HCT116 (cell line): ENCODE results near the gene KLRG1. TPM values are rescaled to one million over a fixed set of nuclear protein-coding genes. Genes with fewer than 3 reads are reported as not detected.

Source experiments
- ATAC-seq: fragments of 200-7000 bp; cut with Tn5 transposase; 2 replicates; pipeline ENCODE4 v1.9.1; 2020; ENCODE audit warnings: mild to moderate bottlenecking, moderate library complexity
- BruUV-seq: library from RNA; stranded (reverse); fragments of 400-500 nt; replicated peaks from 2 replicates; lab custom pipeline; 2021; lab: Mats Ljungman, UMichigan
- CTCF ChIA-PET: fragments of 300-600 bp; sonication (Branson Sonifier 250); formaldehyde crosslinking; loops from one replicate; lab custom pipeline; 2021; ENCODE audit warnings: antibody characterized with exemption; lab: Charles Lee
- POLR2A ChIA-PET: fragments of 300-600, 350-600 bp; sonication (Branson Sonifier 250); formaldehyde crosslinking; loops from one replicate; lab custom pipeline; 2021; ENCODE audit warnings: antibody characterized with exemption; lab: Charles Lee
- RAD21 ChIA-PET, 2 experiments: fragments of 300-600 bp; sonication (Branson Sonifier 250); formaldehyde crosslinking; loops; one replicate each; lab custom pipeline; 2023; ENCODE audit warnings: low total read pairs in 2 of 2; ENCODE audit not compliant: uncharacterized antibody in 2 of 2, unreplicated experiment in 2 of 2, low non-redundant PET in 1 of 2; lab: Charles Lee
- DNase-seq: peaks from one replicate; pipeline ENCODE4 v3.0.0-alpha.2; 2010; ENCODE audit warnings: low read depth, low spot score
- H2AFZ ChIP-seq: fragments of 200-600 bp; shearing (Covaris generic), sonication (generic); 2 replicates; pipeline ENCODE4 v1.6.1; 2017; ENCODE audit warnings: low read depth, mixed run types, mixed read lengths, antibody characterized with exemption, low read length; ENCODE audit not compliant: poor library complexity, severe bottlenecking
- H3K27ac ChIP-seq: 2 replicates; pipeline ENCODE4 v1.5.1; 2012; ENCODE audit warnings: low read depth, low read length
- H3K27me3 ChIP-seq: fragments of 200-600 bp; sonication (generic); 2 replicates; pipeline ENCODE4 v1.6.1; 2016; ENCODE audit warnings: mixed run types, low read length, mixed read lengths; ENCODE audit not compliant: insufficient read depth
- H3K36me3 ChIP-seq, 2 experiments: fragments of 200-500 bp in 1 of 2; fragments of 200-600 bp in 1 of 2; sonication (Bioruptor generic) in 1 of 2; sonication (generic) in 1 of 2; 2 replicates each; pipeline versions ENCODE4 v1.5.1 to v1.6.1; 2014 to 2016; ENCODE audit warnings: low read length in 2 of 2, inconsistent platforms in 1 of 2, mixed read lengths in 1 of 2, mixed run types in 1 of 2; ENCODE audit not compliant: insufficient read depth in 2 of 2, control insufficient read depth in 1 of 2
- H3K4me1 ChIP-seq, 2 experiments: fragments of 200-600 bp in 1 of 2; sonication (generic) in 1 of 2; 2 replicates each; pipeline versions ENCODE4 v1.5.1 to v1.6.1; 2012 to 2017; ENCODE audit warnings: low read length in 2 of 2, inconsistent platforms in 1 of 2, mild to moderate bottlenecking in 1 of 2, mixed read lengths in 1 of 2, mixed run types in 1 of 2, moderate library complexity in 1 of 2; ENCODE audit not compliant: insufficient read depth in 2 of 2, control insufficient read depth in 1 of 2
- H3K4me2 ChIP-seq: fragments of 200-600 bp; sonication (generic); 2 replicates; pipeline ENCODE4 v1.6.1; 2017; ENCODE audit warnings: mixed run types, low read length, mixed read lengths
- H3K4me3 ChIP-seq, 2 experiments: fragments of 200-600 bp in 1 of 2; sonication (generic) in 1 of 2; replicated peaks in 1 of 2; 2 replicates each; pipeline ENCODE4 v1.5.1; 2011 to 2016; ENCODE audit warnings: low read length in 2 of 2, control low read depth in 1 of 2, low read depth in 1 of 2, mild to moderate bottlenecking in 1 of 2, mixed read lengths in 1 of 2, mixed run types in 1 of 2
- H3K79me2 ChIP-seq: fragments of 200-600 bp; sonication (generic); 2 replicates; pipeline ENCODE4 v1.6.1; 2017; ENCODE audit warnings: mild to moderate bottlenecking, mixed run types, low read length, moderate library complexity, mixed read lengths; ENCODE audit not compliant: insufficient read depth
- H3K9ac ChIP-seq: fragments of 200-600 bp; sonication (generic); 2 replicates; pipeline ENCODE4 v1.6.1; 2016; ENCODE audit warnings: low read length, mixed read lengths
- H3K9me2 ChIP-seq: fragments of 200-600 bp; sonication (generic), shearing (Covaris generic); 2 replicates; pipeline ENCODE4 v1.6.1; 2017; ENCODE audit warnings: mixed run types, mild to moderate bottlenecking, moderate library complexity; ENCODE audit not compliant: insufficient read depth
- H3K9me3 ChIP-seq, 2 experiments: fragments of 200-500 bp in 1 of 2; fragments of 200-600 bp in 1 of 2; sonication (Bioruptor generic) in 1 of 2; sonication (generic) in 1 of 2; 2 replicates each; pipeline ENCODE4 v1.6.1; 2014 to 2017; ENCODE audit warnings: low read length in 2 of 2, mixed read lengths in 2 of 2, inconsistent platforms in 1 of 2, low read depth in 1 of 2, mild to moderate bottlenecking in 1 of 2, mixed run types in 1 of 2, moderate library complexity in 1 of 2; ENCODE audit not compliant: control insufficient read depth in 1 of 2, insufficient read depth in 1 of 2
- H4K20me1 ChIP-seq: fragments of 200-600 bp; sonication (generic), shearing (Covaris generic); 2 replicates; pipeline ENCODE4 v1.6.1; 2017; ENCODE audit warnings: mixed run types, mild to moderate bottlenecking, moderate library complexity; ENCODE audit not compliant: insufficient read depth
- CEBPB ChIP-seq: IDR thresholded peaks from 2 replicates; pipeline ENCODE4 v1.6.1; 2012; ENCODE audit warnings: low read depth
- EGR1 ChIP-seq: IDR thresholded peaks from 2 replicates; pipeline ENCODE4 v1.6.1; 2012; ENCODE audit warnings: low read depth
- ELF1 ChIP-seq: IDR thresholded peaks from 2 replicates; pipeline ENCODE4 v1.6.1; 2012; ENCODE audit warnings: low read depth, borderline replicate concordance
- EZH2 ChIP-seq: fragments of 200-600 bp; sonication (generic); IDR thresholded peaks from 2 replicates; pipeline ENCODE4 v1.6.1; 2017; ENCODE audit warnings: antibody characterized with exemption, mixed run types
- EZH2phosphoT487 ChIP-seq: fragments of 200-600 bp; IDR thresholded peaks from 2 replicates; pipeline ENCODE4 v1.6.1; 2018; ENCODE audit warnings: antibody characterized with exemption, borderline replicate concordance
- JUND ChIP-seq: IDR thresholded peaks from 2 replicates; pipeline ENCODE4 v1.6.1; 2012
- POLR2A ChIP-seq: IDR thresholded peaks from 2 replicates; pipeline ENCODE4 v1.7.0; 2011; ENCODE audit warnings: borderline replicate concordance; ENCODE audit not compliant: insufficient read depth, insufficient read length; ENCODE audit errors: extremely low read depth
- SIN3A ChIP-seq: IDR thresholded peaks from 2 replicates; pipeline ENCODE4 v1.6.1; 2012; ENCODE audit warnings: low read depth
- SP1 ChIP-seq: IDR thresholded peaks from 2 replicates; pipeline ENCODE4 v1.6.1; 2012; ENCODE audit warnings: low read depth
- SRF ChIP-seq: IDR thresholded peaks from 2 replicates; pipeline ENCODE4 v1.6.1; 2012; ENCODE audit warnings: low read depth
- YY1 ChIP-seq: IDR thresholded peaks from 2 replicates; pipeline ENCODE4 v1.6.1; 2011; ENCODE audit warnings: low read length, low read depth, moderate library complexity, mild to moderate bottlenecking; ENCODE audit not compliant: insufficient replicate concordance; ENCODE audit errors: extremely low read depth
- ZFX ChIP-seq: fragments of 450-650 bp; IDR thresholded peaks from 2 replicates; pipeline ENCODE4 v1.6.1; 2017
- ZNF274 ChIP-seq: fragments of 200-500 bp; sonication (Bioruptor generic); IDR thresholded peaks from 2 replicates; pipeline ENCODE4 v1.6.1; 2014; ENCODE audit warnings: mild to moderate bottlenecking, low read depth, low read length, inconsistent platforms
- intact Hi-C: fragments of 100-400 bp; cut with micrococcal nuclease; formaldehyde crosslinking; loops from 2 replicates; pipeline ENCODE4 v1.10.0; 2022
- total RNA-seq: library from RNA; stranded (reverse); gene quantifications from one replicate; pipeline ENCODE4 v1.2.1, GENCODE V29; 2021; ENCODE audit not compliant: unreplicated experiment
- TF ChIP-seq, protein P1 (sequence below): IDR thresholded peaks from 2 replicates; pipeline ENCODE4 v1.6.1; 2011; ENCODE audit warnings: mild to moderate bottlenecking, low read length, moderate library complexity; ENCODE audit not compliant: insufficient replicate concordance; ENCODE audit errors: extremely low read depth
- TF ChIP-seq, protein P2 (sequence below): IDR thresholded peaks from 2 replicates; pipeline ENCODE4 v1.6.1; 2012
- TF ChIP-seq, protein P3 (sequence below), 3 experiments: fragments of 200-600 bp in 1 of 3; sonication (generic) in 1 of 3; IDR thresholded peaks in 2 of 3; conservative IDR thresholded peaks in 1 of 3; 2 replicates each; pipeline ENCODE4 v1.5.1; 2012 to 2017; ENCODE audit warnings: low read depth in 2 of 3, low read length in 2 of 3, antibody characterized with exemption in 1 of 3, borderline replicate concordance in 1 of 3, control low read depth in 1 of 3, mild to moderate bottlenecking in 1 of 3, mixed read lengths in 1 of 3, mixed run types in 1 of 3, moderate library complexity in 1 of 3; ENCODE audit not compliant: insufficient read depth in 1 of 3
- TF ChIP-seq, protein P4 (sequence below): IDR thresholded peaks from 2 replicates; pipeline ENCODE4 v1.6.1; 2012

KLRG1 gene
- total RNA-seq, 1 experiment from 2014 or later: 1.5 TPM

DNA sequence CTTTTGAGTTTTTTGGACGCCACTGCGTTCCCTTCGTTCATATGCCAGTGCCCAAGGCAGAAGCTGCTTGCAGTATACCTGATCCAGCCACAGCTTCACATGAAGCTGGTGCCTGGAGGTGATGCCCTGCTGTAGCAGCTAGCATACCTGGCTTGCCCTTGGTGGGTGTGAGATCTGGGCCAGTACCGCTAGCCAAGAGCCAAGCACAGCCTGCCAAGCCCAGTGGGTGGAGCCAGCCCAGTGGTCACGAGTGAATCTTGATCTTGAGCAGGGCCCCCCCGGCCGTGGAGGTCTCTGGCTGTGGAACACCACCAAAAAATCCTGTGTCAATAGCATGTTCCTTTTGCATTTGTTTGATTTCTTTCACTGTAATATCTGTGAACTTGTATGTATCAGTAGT lies 32.6 kb upstream of the KLRG1 start:
- Histone ChIP-seq H3K36me3 (0 out of 4 replicates have a peak, but pooled peaks cover 0 to 4% of the 10 kb centered on the region in 2 experiments), H3K9me2 (no peaks in the 10 kb centered on the region), H2AFZ (no peak overlapping the region), H3K79me2 (no peaks in the 10 kb centered on the region), H3K9me3 (peaks cover 3 to 5% of the 10 kb centered on the region in 2 experiments; a peak in 2 of 4 replicates), H3K4me1 (no peaks in the 10 kb centered on the region), H4K20me1 (no peaks in the 10 kb centered on the region), H3K27ac (no peak overlapping the region), H3K27me3 (no peaks in the 10 kb centered on the region), H3K4me2 (no peak overlapping the region), H3K4me3 (no peak overlapping the region), H3K9ac (no peak overlapping the region)
- ATAC-seq (no peak), DNase-seq (no peak)
- ChIA-PET CTCF (no interaction called here), POLR2A (no interaction called here), RAD21 (no interaction called here)
- intact Hi-C loops: no loop called here
- TF ChIP-seq EZH2 (no peak), CEBPB (no peak), SP1 (no peak), ZNF274 (no peak), SRF (no peak), SIN3A (no peak), YY1 (no peak), POLR2A (no peak), ZFX (no peak), JUND (no peak), EGR1 (no peak), EZH2phosphoT487 (no peak), ELF1 (no peak)
- TF ChIP-seq, protein P1, sequence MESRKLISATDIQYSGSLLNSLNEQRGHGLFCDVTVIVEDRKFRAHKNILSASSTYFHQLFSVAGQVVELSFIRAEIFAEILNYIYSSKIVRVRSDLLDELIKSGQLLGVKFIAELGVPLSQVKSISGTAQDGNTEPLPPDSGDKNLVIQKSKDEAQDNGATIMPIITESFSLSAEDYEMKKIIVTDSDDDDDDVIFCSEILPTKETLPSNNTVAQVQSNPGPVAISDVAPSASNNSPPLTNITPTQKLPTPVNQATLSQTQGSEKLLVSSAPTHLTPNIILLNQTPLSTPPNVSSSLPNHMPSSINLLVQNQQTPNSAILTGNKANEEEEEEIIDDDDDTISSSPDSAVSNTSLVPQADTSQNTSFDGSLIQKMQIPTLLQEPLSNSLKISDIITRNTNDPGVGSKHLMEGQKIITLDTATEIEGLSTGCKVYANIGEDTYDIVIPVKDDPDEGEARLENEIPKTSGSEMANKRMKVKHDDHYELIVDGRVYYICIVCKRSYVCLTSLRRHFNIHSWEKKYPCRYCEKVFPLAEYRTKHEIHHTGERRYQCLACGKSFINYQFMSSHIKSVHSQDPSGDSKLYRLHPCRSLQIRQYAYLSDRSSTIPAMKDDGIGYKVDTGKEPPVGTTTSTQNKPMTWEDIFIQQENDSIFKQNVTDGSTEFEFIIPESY: no peak
- TF ChIP-seq, protein P2, sequence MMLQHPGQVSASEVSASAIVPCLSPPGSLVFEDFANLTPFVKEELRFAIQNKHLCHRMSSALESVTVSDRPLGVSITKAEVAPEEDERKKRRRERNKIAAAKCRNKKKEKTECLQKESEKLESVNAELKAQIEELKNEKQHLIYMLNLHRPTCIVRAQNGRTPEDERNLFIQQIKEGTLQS: no peak
- TF ChIP-seq, protein P3, sequence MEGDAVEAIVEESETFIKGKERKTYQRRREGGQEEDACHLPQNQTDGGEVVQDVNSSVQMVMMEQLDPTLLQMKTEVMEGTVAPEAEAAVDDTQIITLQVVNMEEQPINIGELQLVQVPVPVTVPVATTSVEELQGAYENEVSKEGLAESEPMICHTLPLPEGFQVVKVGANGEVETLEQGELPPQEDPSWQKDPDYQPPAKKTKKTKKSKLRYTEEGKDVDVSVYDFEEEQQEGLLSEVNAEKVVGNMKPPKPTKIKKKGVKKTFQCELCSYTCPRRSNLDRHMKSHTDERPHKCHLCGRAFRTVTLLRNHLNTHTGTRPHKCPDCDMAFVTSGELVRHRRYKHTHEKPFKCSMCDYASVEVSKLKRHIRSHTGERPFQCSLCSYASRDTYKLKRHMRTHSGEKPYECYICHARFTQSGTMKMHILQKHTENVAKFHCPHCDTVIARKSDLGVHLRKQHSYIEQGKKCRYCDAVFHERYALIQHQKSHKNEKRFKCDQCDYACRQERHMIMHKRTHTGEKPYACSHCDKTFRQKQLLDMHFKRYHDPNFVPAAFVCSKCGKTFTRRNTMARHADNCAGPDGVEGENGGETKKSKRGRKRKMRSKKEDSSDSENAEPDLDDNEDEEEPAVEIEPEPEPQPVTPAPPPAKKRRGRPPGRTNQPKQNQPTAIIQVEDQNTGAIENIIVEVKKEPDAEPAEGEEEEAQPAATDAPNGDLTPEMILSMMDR (IDR thresholded peaks at IDR 0.05 in 2 of 3, conservative IDR thresholded peaks at IDR 0.05 in 1 of 3; ENCODE audit: borderline replicate concordance in 1 of 3, insufficient read depth in 1 of 3, low read depth in 2 of 3, low read length in 2 of 3): no peak
- TF ChIP-seq, protein P4, sequence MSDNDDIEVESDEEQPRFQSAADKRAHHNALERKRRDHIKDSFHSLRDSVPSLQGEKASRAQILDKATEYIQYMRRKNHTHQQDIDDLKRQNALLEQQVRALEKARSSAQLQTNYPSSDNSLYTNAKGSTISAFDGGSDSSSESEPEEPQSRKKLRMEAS: no peak
- no TSS peak for BruUV-seq
